Brain pericyte (primary cell): ENCODE measurements around the gene ADAMTS4.
A peak's percentile ranks its signal among the peaks of the same experiment; 100 is the strongest.
"Not testable (repeated sequence)": the region's sequence is repeated elsewhere in the genome, so short reads cannot be mapped to it uniquely, and the experiment has no call there.

Experiments used
- DNase-seq: peaks from one replicate; pipeline ENCODE4 v3.0.0-alpha.2; 2012; ENCODE audit warnings: low read depth, low spot score

The ADAMTS4 gene, protein sequence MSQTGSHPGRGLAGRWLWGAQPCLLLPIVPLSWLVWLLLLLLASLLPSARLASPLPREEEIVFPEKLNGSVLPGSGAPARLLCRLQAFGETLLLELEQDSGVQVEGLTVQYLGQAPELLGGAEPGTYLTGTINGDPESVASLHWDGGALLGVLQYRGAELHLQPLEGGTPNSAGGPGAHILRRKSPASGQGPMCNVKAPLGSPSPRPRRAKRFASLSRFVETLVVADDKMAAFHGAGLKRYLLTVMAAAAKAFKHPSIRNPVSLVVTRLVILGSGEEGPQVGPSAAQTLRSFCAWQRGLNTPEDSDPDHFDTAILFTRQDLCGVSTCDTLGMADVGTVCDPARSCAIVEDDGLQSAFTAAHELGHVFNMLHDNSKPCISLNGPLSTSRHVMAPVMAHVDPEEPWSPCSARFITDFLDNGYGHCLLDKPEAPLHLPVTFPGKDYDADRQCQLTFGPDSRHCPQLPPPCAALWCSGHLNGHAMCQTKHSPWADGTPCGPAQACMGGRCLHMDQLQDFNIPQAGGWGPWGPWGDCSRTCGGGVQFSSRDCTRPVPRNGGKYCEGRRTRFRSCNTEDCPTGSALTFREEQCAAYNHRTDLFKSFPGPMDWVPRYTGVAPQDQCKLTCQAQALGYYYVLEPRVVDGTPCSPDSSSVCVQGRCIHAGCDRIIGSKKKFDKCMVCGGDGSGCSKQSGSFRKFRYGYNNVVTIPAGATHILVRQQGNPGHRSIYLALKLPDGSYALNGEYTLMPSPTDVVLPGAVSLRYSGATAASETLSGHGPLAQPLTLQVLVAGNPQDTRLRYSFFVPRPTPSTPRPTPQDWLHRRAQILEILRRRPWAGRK

DNA sequence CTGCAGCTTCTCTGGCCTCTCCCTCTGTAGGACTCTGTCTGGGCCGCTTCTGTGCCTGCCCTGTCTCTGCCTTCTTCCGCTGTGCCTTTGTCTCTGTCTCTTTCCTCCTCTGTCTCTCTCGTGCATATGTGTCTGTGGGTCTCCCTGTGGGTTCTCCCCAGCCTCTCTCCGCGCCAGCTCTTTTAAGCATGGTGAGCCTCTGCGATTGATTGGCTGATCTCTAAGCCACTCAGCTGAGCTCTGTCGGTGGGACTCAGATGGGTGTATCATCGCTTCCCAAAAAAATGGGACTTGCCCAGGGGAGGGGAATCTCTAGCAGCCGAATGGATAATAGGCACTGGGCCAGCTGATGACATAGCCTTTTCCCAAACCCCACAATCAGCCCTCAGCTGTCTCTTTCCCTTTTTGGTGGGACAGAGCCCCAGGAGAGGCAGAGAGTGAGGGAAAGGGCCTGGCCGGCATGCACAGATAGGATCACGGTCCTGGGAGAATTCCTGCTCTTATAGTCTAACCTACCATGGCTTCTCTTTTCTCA, at the start of gene ADAMTS4:
Gene ADAMTS4 (minus strand): TSS at position 158 of the 535 bp plus-strand sequence. CDS start 427 bp downstream, outside the sequence.
- DNase-seq, result no peak

DNA sequence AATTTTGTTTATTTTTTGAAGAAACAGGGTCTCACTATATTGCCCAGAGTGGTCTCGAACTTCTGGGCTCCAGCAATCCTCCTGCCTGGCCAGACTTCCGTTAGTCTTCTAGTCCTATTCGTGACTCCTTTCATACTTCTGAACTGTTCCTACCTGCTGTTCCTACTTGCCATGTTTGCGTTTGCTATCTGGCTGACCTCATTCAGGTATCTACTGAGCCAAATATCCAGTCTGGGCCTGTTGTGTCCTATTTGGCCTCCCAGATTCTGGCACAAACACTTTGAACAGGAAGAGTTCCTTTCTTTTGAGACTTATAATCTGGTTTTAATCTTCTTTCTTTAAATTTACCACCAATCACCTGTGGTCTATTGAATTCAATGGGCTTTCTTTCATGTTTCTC, 46.0 kb upstream of the ADAMTS4 start:
- DNase-seq, result no peak

DNA sequence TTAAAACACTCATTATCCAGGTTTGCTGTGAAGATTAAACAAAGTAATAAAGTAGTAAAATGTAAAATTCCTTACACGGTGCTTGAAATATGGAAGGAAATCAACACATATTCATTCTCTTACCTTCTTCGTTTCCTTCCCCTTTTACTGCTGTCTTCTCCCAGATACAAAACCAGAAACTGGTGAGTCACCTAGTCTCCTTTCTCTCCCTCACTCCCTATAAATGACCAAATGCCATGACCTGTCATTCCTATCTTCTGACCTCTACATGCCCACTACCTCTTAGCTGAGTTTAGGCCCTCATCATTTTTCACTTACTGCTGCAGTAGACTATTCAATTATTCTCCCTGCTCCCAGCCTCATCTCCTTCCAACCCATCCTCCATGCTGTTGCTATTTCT, 43.5 kb upstream of the ADAMTS4 start:
- DNase-seq, result no peak

- DNase-seq, result no peak
Observed at GRCh38 chr1:161241682-161242081, 42.8 kb upstream of the ADAMTS4 start.

DNA sequence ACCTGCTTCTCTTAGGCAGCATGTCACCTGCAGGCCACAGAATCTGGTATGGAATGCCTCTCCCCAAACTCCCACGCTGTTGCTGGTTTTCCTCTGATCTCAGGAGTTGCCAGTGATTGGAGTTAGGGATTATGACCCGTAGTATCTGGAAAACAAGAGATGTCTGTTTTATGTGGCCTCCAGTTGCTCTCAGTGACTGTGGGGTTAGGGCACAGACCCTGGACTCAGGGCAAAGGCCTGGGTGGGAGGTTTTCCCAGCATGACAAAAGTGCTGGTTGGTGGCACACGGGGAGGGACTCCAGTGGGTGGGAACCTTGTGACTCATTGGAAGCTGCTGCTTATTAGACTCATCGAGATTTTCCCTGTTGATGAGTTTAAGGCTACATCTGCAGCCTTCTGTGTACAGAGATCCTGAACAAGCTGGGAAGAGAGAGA, 39.2 kb upstream of the ADAMTS4 start, which contains the start of gene NR1I3:
Gene NR1I3 (minus strand): TSS at position 165 of the 435 bp plus-strand sequence. CDS start 1,638 bp downstream, outside the sequence.
- no peak for DNase-seq

DNA sequence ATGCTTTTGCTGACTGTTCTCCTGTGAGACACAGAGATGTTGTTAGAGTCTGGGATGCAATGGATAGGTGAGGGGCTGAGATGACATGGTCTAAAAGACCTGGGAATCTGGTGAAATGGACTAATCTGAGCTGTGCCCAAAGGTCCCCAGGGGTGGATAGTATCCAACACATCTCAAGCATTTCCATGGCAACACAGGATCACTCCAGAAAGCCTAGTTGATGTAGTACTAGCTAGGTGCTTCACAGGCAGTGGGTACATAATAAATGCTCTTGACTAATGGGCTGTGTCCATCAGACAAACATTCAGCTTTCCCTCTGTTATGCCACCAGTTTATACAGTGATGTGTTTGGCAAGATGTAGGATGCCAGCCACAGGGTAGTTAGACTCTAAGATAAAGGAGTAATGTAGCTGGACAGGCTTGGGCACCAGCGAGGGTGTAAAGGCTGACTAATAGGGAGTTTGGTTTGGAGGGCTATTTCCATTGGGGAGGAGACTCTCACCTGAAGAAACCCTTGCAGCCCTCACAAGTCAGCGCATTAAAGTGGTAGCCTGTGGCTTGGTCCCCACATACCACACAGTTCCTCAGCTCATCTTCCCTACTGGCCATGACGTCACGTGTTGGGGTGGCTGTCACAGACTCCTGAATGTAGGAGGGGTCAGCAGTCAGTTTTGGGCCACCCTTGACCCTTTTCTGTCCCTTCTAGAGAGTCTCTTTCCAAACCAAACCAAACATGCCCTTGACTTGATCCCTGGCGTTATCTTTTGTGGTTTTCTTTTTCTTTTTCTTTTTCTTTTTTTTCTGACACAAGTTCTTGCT, 37.3 kb upstream of the ADAMTS4 start:
- DNase-seq, result no peak

DNA sequence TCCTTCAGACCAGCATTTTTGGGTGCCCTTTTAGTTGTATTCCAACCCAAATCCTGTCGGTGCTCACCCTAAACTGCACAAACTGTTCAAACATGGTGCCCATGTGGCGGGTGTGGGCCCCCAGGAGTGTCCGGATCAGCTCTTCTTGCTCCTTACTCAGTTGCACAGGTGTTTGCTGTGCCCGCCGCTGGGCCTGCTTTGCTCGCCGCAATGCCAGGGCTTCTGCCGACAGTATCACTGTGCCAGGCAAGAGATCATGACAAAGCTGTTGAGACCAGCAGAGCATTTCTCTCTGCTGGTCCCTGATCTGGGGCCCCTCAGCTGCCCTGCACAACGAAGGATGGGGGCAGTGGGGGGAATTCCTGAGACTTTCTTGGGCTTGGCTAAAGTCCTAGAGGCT, 34.2 kb upstream of the ADAMTS4 start:
- no peak for DNase-seq

- DNase-seq, result no peak
Observed at GRCh38 chr1:161230762-161231161, 31.9 kb upstream of the ADAMTS4 start.

DNA sequence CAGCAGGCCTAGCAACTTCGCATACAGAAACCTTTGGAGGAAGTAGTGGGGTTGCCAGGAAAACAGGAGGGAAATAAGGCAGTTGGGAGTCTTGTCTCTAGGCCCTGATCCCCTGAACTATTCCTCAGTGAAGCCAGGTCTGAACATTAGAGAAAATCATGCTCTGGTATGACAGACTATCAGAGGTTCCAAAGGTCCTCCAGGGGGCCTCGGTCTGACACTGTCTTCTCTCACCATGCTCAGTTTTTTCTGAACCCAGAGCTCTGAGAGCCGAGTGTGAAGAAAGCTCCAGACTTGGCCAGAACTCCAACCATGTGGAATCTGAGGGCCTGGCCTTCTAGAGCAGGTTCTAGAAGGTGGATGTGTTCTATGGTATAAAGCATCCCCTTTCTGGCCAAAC, 31.0 kb upstream of the ADAMTS4 start:
- DNase-seq, result no peak

- no peak for DNase-seq
Observed at GRCh38 chr1:161228032-161228431, 29.2 kb upstream of the ADAMTS4 start.

- DNase-seq, result no peak
Observed at GRCh38 chr1:161227196-161227871, 28.5 kb upstream of the ADAMTS4 start.

GRCh38 chr1:161226759-161227158, 27.9 kb upstream of the ADAMTS4 start:
- no peak for DNase-seq

- no peak for DNase-seq
Observed at GRCh38 chr1:161226320-161226711, 27.5 kb upstream of the ADAMTS4 start.

- peak; percentile 98 for DNase-seq
Observed at GRCh38 chr1:161225534-161226319, 26.9 kb upstream of the ADAMTS4 start, which contains the start of gene TOMM40L. Gene TOMM40L, plus strand, starts transcription at chr1:161226060. Its CDS starts 430 bp downstream, at chr1:161226490.

DNA sequence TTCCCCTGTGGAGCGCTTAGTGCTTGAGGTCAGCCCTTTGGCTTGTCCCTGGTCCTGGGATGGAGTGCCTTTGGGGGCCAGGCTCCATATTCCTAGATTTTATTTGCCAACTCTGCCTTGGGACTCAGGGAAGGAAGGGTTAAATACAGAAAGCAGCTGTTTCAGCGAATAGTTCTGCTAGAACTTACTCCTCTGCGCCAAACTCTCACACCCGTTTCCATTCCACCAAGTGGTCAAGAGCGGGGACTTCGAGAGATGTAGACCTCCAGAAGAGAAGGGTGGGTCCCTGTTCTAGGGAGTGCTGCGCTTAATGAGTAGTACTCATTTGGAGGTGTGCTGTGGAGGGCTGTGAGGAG, 26.3 kb upstream of the ADAMTS4 start:
- no peak for DNase-seq

DNA sequence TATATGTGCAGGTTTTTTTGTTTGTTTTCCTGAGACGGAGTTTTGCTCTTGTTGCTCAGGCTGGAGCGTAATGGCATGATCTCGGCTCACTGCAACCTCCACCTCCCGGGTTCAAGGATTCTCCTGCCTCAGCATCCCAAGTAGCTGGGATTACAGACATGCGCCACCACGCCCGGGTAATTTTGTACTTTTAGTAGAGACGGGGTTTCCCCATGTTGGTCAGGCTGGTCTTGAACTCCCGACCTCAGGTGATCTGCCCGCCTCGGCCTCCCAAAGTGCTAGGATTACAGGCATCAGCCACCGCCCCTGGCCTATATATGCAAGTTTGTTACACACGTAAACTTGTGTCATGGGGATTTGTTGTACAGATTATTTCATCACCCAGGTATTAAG, 25.8 kb upstream of the ADAMTS4 start:
- not testable (repeated sequence) for DNase-seq

DNA sequence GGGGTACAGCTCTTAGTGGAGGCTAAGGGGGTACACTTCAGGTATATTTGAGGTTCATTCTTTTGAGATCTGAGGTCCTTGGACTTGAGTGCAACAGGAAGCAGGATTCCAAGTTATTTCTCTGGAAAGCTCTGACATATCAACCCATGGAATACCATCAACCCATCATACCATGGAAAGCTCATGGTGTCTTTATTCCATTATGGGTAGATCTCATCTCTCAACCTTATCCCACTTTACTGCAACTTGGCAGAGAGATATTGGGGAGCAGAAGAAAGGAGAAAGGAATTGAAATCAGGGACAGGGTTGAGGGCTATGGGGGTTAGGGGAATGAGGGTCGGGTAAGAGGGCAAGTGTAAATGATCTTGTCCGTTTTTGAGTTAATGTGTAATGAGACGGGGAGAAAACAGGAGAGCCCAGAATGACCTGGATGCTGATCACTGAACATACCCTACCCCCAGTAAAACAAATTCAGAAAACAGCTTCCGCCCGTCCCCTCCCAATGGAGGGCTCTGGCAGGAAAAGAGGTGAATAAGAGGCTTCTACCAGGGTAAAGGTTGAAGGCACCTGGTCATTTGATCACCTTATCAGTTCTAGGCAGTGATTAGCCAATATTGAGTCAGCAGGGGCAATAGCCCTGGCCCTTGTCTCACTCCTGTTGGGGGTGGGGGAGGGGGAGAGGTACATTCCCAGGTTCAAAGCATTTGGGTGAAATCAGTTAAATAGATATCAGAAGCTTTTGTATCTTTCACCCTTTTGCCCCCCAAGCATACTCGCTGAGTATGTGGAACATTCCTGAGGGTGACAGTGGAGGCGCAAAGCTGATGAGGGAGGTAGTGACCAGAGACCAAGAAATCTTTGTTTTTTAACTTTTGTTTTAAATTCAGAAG, 25.2 kb upstream of the ADAMTS4 start:
- DNase-seq, result no peak

- no peak for DNase-seq
Observed at GRCh38 chr1:161222175-161223019, 23.5 kb upstream of the ADAMTS4 start.
